Spinal cord (tissue), 10 donors: ENCODE results near the gene SNRPB2. TPM values are rescaled to one million over a fixed set of nuclear protein-coding genes. Genes with fewer than 3 reads are reported as not detected.
A peak's percentile ranks its signal among the peaks of the same experiment; 100 is the strongest.

Source experiments
- DNase-seq, 6 donors: peaks; one replicate each; pipeline versions ENCODE4 v3.0.0 to v3.0.0-alpha.2; 2013 to 2015; ENCODE audit warnings: low spot score in 6 of 6, low read depth in 4 of 6
- H3K27ac ChIP-seq: one replicate; pipeline ENCODE4 v1.5.1; 2013; ENCODE audit warnings: low read depth, low read length, control low read depth
- H3K27me3 ChIP-seq: one replicate; pipeline ENCODE4 v1.6.1; 2013; ENCODE audit warnings: low read length; ENCODE audit not compliant: control insufficient read depth, insufficient read depth
- H3K36me3 ChIP-seq: one replicate; pipeline ENCODE4 v1.6.1; 2013; ENCODE audit warnings: low read length; ENCODE audit not compliant: control insufficient read depth, insufficient read depth
- H3K4me1 ChIP-seq: one replicate; pipeline ENCODE4 v1.6.1; 2013; ENCODE audit warnings: low read length; ENCODE audit not compliant: control insufficient read depth, insufficient read depth
- H3K4me3 ChIP-seq: one replicate; pipeline ENCODE4 v1.5.1; 2013; ENCODE audit warnings: low read depth, low read length, control low read depth
- H3K9me3 ChIP-seq: one replicate; pipeline ENCODE4 v1.6.1; 2013; ENCODE audit warnings: low read length; ENCODE audit not compliant: control insufficient read depth, insufficient read depth
- WGBS: methylation state at CpG from one replicate; pipeline ENCODE4 v1.1.5; 2013; ENCODE audit warnings: missing lambda C conversion rate; ENCODE audit not compliant: insufficient coverage; 5-methylcytosine and 5-hydroxymethylcytosine counted together
- polyA plus RNA-seq, 2 donors: library from polyadenylated mRNA; unstranded; fragments of 120-200 nt; gene quantifications; one replicate each; pipeline ENCODE4 v1.2.1, GENCODE V29; 2013; ENCODE audit not compliant: insufficient read length in 2 of 2
- total RNA-seq, 2 donors: library from RNA; depleted of rRNA in 1 of 2; stranded (reverse); fragments of 120-200 nt in 1 of 2; fragments of >200 nt in 1 of 2; gene quantifications; one replicate each; pipeline versions ENCODE4 v1.2.3 to v1.2.4, GENCODE V29; 2013 to 2014
- donor health status: healthy.

The SNRPB2 gene
- total and polyA plus RNA-seq, 4 donors = 52.3 to 89.0 (median 67.5) TPM

DNA sequence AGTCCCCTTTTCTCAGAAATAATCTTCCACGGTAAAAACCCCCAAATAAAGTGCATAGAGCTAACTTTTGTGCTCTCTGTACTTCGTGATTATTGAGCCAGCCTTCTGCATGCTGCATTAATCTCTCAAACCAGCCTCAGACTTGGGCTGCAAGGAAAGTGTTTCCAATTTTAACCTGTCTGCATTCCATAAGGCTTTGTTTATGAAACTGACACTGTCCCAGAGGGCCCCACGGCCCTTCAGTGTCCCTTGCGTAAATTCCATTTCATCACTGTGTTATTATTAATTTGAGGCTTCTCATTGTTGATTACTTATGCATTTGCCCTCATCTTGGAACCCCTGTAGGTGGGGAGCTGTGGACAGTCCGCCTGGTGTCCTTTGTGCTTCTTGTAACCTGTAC is 15.6 kb upstream of the SNRPB2 start:
- 90% methylated on average over 3 of the region's 5 CpGs for WGBS
- H3K4me3 ChIP-seq = no peak overlapping the region
- no peaks in the 10 kb centered on the region for H3K27me3 ChIP-seq

GRCh38 chr20:16714751-16715150 is 15.1 kb upstream of the SNRPB2 start:
- H3K4me3 ChIP-seq = no peak overlapping the region
- peaks cover 9% of the 10 kb centered on the region for H3K4me1 ChIP-seq
- H3K36me3 ChIP-seq = no peaks in the 10 kb centered on the region
- H3K27ac ChIP-seq = no peak overlapping the region
- DNase-seq = peak in 3 of 6 donors; percentile 23 to 93 (median 87)
- H3K9me3 ChIP-seq = no peaks in the 10 kb centered on the region
- H3K27me3 ChIP-seq = no peaks in the 10 kb centered on the region
- WGBS = 34% methylated on average over 2 of the region's 4 CpGs

More for the DNA sequence above, 15.6 kb upstream of the SNRPB2 start:
- Histone ChIP-seq H3K4me1 (peaks cover 9% of the 10 kb centered on the region), H3K36me3 (no peaks in the 10 kb centered on the region), H3K27ac (no peak overlapping the region), H3K9me3 (no peaks in the 10 kb centered on the region)
- DNase-seq = no peak

GRCh38 chr20:16719421-16719820 is 10.4 kb upstream of the SNRPB2 start:
- Histone ChIP-seq H3K9me3 (no peaks in the 10 kb centered on the region), H3K27me3 (peaks cover 6% of the 10 kb centered on the region), H3K36me3 (no peaks in the 10 kb centered on the region), H3K4me1 (peaks cover 8% of the 10 kb centered on the region), H3K4me3 (no peak overlapping the region), H3K27ac (no peak overlapping the region)
- no peak for DNase-seq
- WGBS = no CpG with 5 or more reads among the region's 1 CpG

DNA sequence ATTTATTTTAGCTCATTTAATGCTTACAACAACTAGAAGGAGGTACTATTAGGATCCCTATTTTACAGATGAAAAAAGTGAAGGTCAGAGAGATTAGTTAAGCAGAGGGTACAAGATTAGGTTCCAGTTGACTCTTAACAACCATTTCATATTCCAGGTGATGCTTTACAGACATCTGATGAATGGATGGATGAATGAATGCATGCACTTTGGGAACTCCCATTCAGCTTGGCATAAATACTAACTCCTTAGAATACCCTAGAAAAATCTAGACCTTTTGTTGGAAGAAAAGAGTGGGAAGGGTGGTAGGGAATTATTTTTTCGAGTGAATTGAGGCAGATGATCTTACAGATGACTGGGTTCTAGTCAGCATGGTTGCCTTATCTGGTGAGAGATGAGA is 746 bp upstream of the SNRPB2 start:
- Histone ChIP-seq H3K4me3 (peak overlapping the region; percentile 97), H3K9me3 (no peaks in the 10 kb centered on the region), H3K27me3 (peaks cover 3% of the 10 kb centered on the region), H3K4me1 (peaks cover 7% of the 10 kb centered on the region), H3K36me3 (peaks cover 2% of the 10 kb centered on the region), H3K27ac (no peak overlapping the region)
- WGBS = 67% methylated on average over 1 of the region's 1 CpG
- no peak for DNase-seq

GRCh38 chr20:16732506-16733152 is 2.8 kb downstream of the SNRPB2 start:
- peaks cover 7% of the 10 kb centered on the region for H3K4me1 ChIP-seq
- 93% methylated on average over 4 of the region's 4 CpGs for WGBS
- H3K36me3 ChIP-seq = peaks cover 2% of the 10 kb centered on the region
- no peaks in the 10 kb centered on the region for H3K9me3 ChIP-seq
- H3K27me3 ChIP-seq = no peaks in the 10 kb centered on the region
- no peak for DNase-seq
- no peak overlapping the region for H3K4me3 ChIP-seq
- H3K27ac ChIP-seq = no peak overlapping the region

DNA sequence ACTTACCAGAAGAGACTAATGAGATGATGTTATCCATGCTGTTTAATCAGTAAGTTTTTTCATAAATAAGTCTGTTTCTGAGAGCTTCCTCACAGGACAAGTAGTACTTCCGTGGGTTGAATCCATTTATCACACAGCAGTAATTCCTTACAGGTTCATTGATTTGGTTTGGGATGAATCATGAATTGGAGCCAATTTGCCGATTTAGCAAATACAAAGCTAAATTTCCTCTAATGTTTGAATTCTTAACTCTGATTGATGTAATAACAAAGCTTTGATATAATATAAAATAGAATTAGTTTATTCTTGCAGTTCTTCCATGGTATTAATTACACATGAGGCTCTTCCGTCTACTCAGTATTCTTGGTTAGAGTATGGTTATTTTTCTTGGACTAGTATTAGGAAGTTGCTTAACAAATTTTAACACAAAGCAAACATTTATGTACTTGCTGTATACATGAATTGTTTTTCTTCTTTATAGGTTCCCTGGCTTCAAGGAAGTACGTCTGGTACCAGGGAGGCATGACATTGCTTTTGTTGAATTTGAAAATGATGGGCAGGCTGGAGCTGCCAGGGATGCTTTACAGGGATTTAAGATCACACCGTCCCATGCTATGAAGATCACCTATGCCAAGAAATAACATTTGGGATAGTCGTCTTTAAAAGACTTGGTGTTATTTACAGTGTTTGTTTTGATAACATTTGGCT is 10.7 kb downstream of the SNRPB2 start:
- 94% methylated on average over 2 of the region's 6 CpGs for WGBS
- Histone ChIP-seq H3K4me1 (no peaks in the 10 kb centered on the region), H3K27ac (no peak overlapping the region), H3K9me3 (no peaks in the 10 kb centered on the region), H3K27me3 (no peaks in the 10 kb centered on the region), H3K36me3 (peaks cover 3% of the 10 kb centered on the region), H3K4me3 (no peak overlapping the region)
- DNase-seq = no peak

DNA sequence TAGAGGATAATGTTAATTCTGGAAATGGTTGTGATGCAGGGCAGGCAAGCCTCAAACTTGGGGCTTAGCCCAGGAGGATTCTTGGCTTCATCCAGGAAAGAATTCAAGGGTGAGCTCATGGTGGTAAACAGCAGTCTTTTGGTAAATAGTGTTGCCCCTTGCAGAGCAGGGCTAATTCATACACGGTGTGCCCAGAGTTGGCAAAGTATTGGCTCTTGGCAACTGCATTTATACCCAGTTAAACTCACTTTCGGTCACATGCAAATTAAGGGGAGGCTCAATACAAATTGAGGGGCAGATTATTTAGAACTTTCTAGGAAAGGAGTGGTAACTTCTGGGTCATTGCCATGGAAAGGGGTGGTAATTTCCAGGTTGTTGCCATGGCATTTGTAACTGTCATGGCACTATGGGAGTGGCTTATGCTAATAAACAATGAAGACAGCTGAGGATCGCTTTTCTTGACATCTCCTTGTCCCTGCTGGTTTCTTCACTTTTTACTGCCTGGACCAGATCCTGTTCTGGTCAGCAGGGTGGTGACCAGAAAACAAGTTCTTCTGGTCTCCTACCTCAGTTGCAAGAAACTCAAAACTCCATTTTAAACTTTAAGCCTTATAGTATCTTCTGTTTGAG is 14.5 kb downstream of the SNRPB2 start:
- no peak overlapping the region for H3K4me3 ChIP-seq
- H3K36me3 ChIP-seq = no peaks in the 10 kb centered on the region
- H3K4me1 ChIP-seq = no peaks in the 10 kb centered on the region
- DNase-seq = peak; percentile 28 to 86 (median 54)
- WGBS = 36% methylated on average over 1 of the region's 3 CpGs
- H3K27me3 ChIP-seq = no peaks in the 10 kb centered on the region
- no peak overlapping the region for H3K27ac ChIP-seq
- H3K9me3 ChIP-seq = no peaks in the 10 kb centered on the region

GRCh38 chr20:16745204-16745603 is 15.4 kb downstream of the SNRPB2 start:
- no peaks in the 10 kb centered on the region for H3K27me3 ChIP-seq
- no peak overlapping the region for H3K27ac ChIP-seq
- no peak for DNase-seq
- no peak overlapping the region for H3K4me3 ChIP-seq
- no peaks in the 10 kb centered on the region for H3K9me3 ChIP-seq
- 81% methylated on average over 3 of the region's 5 CpGs for WGBS
- no peaks in the 10 kb centered on the region for H3K4me1 ChIP-seq
- no peaks in the 10 kb centered on the region for H3K36me3 ChIP-seq

DNA sequence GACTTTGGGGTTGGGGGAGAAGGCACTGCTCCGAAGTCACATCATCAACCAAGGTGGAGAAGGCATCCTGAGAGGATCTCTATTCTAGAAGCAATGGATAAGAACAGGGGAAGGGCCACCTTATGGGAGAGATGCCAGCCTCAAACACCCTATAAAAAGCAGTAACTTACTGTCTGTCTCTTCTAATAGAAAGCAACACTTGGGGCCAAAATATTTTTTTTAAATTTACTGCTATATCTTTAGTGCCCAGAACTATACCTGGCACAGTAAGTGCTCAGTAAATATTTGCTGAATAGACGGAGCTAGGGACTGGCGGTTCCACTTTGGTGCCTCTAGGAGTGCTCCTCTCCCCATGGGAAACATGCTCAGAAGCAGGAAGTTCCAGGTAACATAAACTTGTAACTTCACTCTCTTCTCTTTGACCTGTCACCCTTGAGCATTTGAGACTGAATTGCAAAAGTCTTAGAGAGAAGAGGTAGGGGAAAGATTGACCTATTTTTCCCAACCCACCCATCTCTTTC is 17.5 kb downstream of the SNRPB2 start:
- Histone ChIP-seq H3K27me3 (no peaks in the 10 kb centered on the region), H3K4me3 (no peak overlapping the region), H3K36me3 (no peaks in the 10 kb centered on the region), H3K4me1 (no peaks in the 10 kb centered on the region), H3K9me3 (no peaks in the 10 kb centered on the region), H3K27ac (no peak overlapping the region)
- DNase-seq = no peak
- 61% methylated on average over 2 of the region's 3 CpGs for WGBS
